Coronary artery (tissue), 2 donors: ENCODE measurements around the gene CARD6.
A peak's percentile ranks its signal among the peaks of the same experiment; 100 is the strongest.

ENCODE experiments used
- DNase-seq: peaks from one replicate; pipeline ENCODE4 v3.0.0-alpha.2; 2017; ENCODE audit warnings: low spot score
- H3K27ac ChIP-seq, 2 donors: fragments of 200-600 bp; sonication (generic); one replicate each; pipeline ENCODE4 v1.5.1; 2016 to 2019
- H3K4me3 ChIP-seq: fragments of 200-600 bp; sonication (generic); 2 replicates; pipeline ENCODE4 v1.5.1; 2016; ENCODE audit warnings: mild to moderate bottlenecking, moderate library complexity
- CTCF ChIP-seq: fragments of 200-600 bp; sonication (generic); IDR thresholded peaks from one replicate; pipeline ENCODE4 v1.5.1; 2019; ENCODE audit warnings: antibody characterized with exemption

CARD6 gene

GRCh38 chr5:40909264-40909663 is 68.1 kb downstream of the CARD6 start, which contains the start of gene C7:
C7 (plus strand) TSS chr5:40909497; CDS start chr5:40909611, 114 bp downstream.
- no peak for DNase-seq
- TF ChIP-seq CTCF = no peak
- peak within 1 kb of the TSS; percentile 50 for H3K4me3 ChIP-seq
- H3K27ac ChIP-seq = peak within 1 kb of the TSS in 1 of 2 donors; percentile 66

GRCh38 chr5:40909723-40910122 is 68.6 kb downstream of the CARD6 start:
- Histone ChIP-seq H3K4me3 (peak overlapping the region; percentile 50), H3K27ac (peak overlapping the region in 1 of 2 donors; percentile 66)
- no peak for TF ChIP-seq CTCF
- DNase-seq = no peak
